ENCODE data around the gene VWA1.
"Not testable (repeated sequence)": the region's sequence is repeated elsewhere in the genome, so short reads cannot be mapped to it uniquely, and the experiment has no call there.

VWA1 gene

GRCh38 chr1:1435106-1435903, at the start of gene VWA1:
Gene VWA1 (plus strand): TSS chr1:1435690. CDS start chr1:1435749, 59 bp downstream.
- DNase-seq: peak in 3 of 4 experiments; percentile 13 to 53 (median 24)

- DNase-seq: no peak
Measured at GRCh38 chr1:1385931-1386330, 49.6 kb upstream of the VWA1 start.

GRCh38 chr1:1387098-1388077, 48.1 kb upstream of the VWA1 start:
- no peak for DNase-seq

GRCh38 chr1:1388078-1388472, 47.4 kb upstream of the VWA1 start:
- DNase-seq: no peak

GRCh38 chr1:1390675-1391074, 44.8 kb upstream of the VWA1 start:
- no peak for DNase-seq

- DNase-seq: no peak
Measured at GRCh38 chr1:1391225-1391624, 44.3 kb upstream of the VWA1 start.

- DNase-seq: no peak
Measured at GRCh38 chr1:1393014-1393413, 42.5 kb upstream of the VWA1 start.

- no peak for DNase-seq
Measured at GRCh38 chr1:1393428-1393827, 42.1 kb upstream of the VWA1 start.

- DNase-seq: no peak
Measured at GRCh38 chr1:1394116-1394515, 41.4 kb upstream of the VWA1 start.

- no peak for DNase-seq
Measured at GRCh38 chr1:1395166-1395565, 40.3 kb upstream of the VWA1 start.

GRCh38 chr1:1397839-1398523, 37.5 kb upstream of the VWA1 start:
- no peak for DNase-seq

GRCh38 chr1:1398677-1399186, 36.8 kb upstream of the VWA1 start:
- no peak for DNase-seq

- DNase-seq: peak; percentile 97 to 99 (median 98)
Measured at GRCh38 chr1:1399187-1399871, 36.2 kb upstream of the VWA1 start, which contains the start of gene CCNL2. Gene CCNL2 (minus strand): TSS chr1:1399335. CDS start chr1:1399306, 29 bp downstream.

GRCh38 chr1:1399872-1400575, 35.5 kb upstream of the VWA1 start:
- DNase-seq: no peak

- DNase-seq: no peak
Measured at GRCh38 chr1:1400576-1401456, 34.7 kb upstream of the VWA1 start.

- no peak for DNase-seq
Measured at GRCh38 chr1:1401457-1402010, 34.0 kb upstream of the VWA1 start.

GRCh38 chr1:1402072-1402900, 33.2 kb upstream of the VWA1 start:
- DNase-seq: no peak

GRCh38 chr1:1402901-1403392, 32.5 kb upstream of the VWA1 start:
- not testable (repeated sequence) for DNase-seq

GRCh38 chr1:1403653-1404052, 31.8 kb upstream of the VWA1 start:
- no peak for DNase-seq
